ENCODE results near the gene C12orf75. TPM values are rescaled to one million over a fixed set of nuclear protein-coding genes. Genes with fewer than 3 reads are reported as not detected.

Gene C12orf75
- 27.5 and 57.1 TPM in 2 replicates for total RNA-seq (ENCODE audit: low replicate concordance)

DNA sequence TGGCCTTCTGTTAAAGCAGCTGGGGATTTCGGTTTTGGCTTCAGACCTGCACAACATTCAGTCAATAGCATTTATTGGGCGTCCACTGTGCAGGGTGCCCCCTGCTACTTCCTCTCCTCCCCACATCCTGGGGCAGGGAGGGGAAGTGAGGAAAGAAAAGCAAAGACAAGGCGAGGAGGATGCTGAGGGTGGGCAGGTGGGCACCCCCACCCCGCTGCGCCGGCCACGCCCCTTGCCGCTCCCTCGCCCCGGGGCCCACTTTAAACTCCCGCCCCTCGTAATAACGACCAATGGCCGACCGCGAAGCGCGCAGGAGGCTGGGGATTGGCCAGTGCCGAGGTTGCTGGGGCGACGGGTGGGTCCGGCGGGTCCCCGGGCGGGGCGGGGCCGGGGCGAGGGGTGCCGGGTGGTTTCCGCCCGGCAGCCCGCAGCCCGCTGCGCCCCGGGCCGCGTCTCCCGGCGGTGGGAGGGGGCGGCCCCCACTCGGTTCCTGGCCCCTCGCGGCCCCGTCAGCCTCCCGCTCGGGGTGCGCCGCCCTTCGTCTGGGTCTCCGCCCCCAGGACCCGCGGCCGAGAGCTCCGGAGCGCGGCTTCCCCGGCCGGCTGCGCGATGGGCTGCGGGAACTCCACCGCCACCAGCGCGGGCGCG lies at the start of gene C12orf75:
C12orf75 (plus strand) TSS at position 409 of the 648 bp plus-strand sequence; CDS start at position 610, 201 bp downstream.

Other genes with a start within 250 kb of the C12orf75 start
- 20.4 and 40.1 TPM in 2 replicates for gene ALDH1L2, start 246.2 kb upstream of the C12orf75 start, total RNA-seq (ENCODE audit: low replicate concordance)
- gene WASHC4, start 223.0 kb upstream of the C12orf75 start, total RNA-seq (ENCODE audit: low replicate concordance), result 45.0 and 55.8 TPM in 2 replicates
- 23.2 and 59.1 TPM in 2 replicates for gene APPL2, start 94.5 kb upstream of the C12orf75 start, total RNA-seq (ENCODE audit: low replicate concordance)

All from smooth muscle cell of the coronary artery (primary cell).